BLaER1 treated with 17β-estradiol and CSF1 and Interleukin-3, amounts not matched to agents 10 nM and 100 nM (cell line): ENCODE data around the gene DPP10.

Experiments used
- H3K27ac ChIP-seq, 11 experiments: shearing (Covaris generic); formaldehyde crosslinking; 2 replicates each; pipeline ENCODE4 v1.8.1; 2022
- H3K27me3 ChIP-seq, 11 experiments: shearing (Covaris generic); formaldehyde crosslinking; 2 replicates each; pipeline ENCODE4 v1.8.1; 2022
- H3K36me3 ChIP-seq, 11 experiments: shearing (Covaris generic); formaldehyde crosslinking; 2 replicates each; pipeline ENCODE4 v1.8.1; 2022
- H3K4me1 ChIP-seq, 10 experiments: shearing (Covaris generic); formaldehyde crosslinking; 2 replicates each; pipeline ENCODE4 v1.8.1; 2022
- H3K4me2 ChIP-seq, 11 experiments: shearing (Covaris generic); formaldehyde crosslinking; 2 replicates each; pipeline ENCODE4 v1.8.1; 2022
- H3K4me3 ChIP-seq, 10 experiments: shearing (Covaris generic); formaldehyde crosslinking; 2 replicates each; pipeline ENCODE4 v1.8.1; 2022
- H3K9ac ChIP-seq, 11 experiments: shearing (Covaris generic); formaldehyde crosslinking; 2 replicates each; pipeline ENCODE4 v1.8.1; 2022
- H3K9me3 ChIP-seq, 11 experiments: shearing (Covaris generic); formaldehyde crosslinking; replicated peaks in 1 of 11; 2 replicates each; pipeline ENCODE4 v1.8.1; 2022
- H4K20me1 ChIP-seq, 11 experiments: shearing (Covaris generic); formaldehyde crosslinking; 2 replicates each; pipeline ENCODE4 v1.8.1; 2022
- Cebpa-rat ChIP-seq, 11 experiments: shearing (Covaris generic); IDR thresholded peaks; 2 replicates each; pipeline ENCODE4 v1.8.1; 2022

The DPP10 gene

DNA sequence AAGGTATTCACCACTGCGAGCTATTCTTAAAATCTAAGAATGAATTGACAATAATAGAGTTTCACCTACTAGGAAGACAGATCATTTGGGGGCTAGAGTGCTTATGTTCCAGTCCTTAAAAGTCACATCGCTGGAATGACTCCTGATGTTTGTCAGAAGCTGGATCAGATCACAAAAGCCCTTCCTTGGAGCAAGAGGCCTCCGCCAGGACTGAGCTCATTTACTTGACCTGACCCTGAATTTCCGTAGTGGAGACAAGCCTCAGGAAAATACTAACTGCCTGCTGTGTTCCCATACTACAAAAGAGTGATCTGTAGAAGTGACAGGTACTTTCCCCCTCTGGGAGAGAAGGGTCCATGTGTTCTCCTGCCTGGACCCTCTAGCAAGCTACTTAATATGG is 483.9 kb downstream of the DPP10 start:
- TF ChIP-seq Cebpa-rat (IDR thresholded peaks at IDR 0.05) = no peak
- H3K27me3 ChIP-seq = no peaks in the 10 kb centered on the region
- H3K4me1 ChIP-seq = no peaks in the 10 kb centered on the region
- no peak overlapping the region for H3K4me3 ChIP-seq
- peaks cover 9 to 20% (median 13%) of the 10 kb centered on the region in 11 experiments; a peak in 21 of 22 replicates for H3K9me3 ChIP-seq
- H3K36me3 ChIP-seq = no peaks in the 10 kb centered on the region
- no peaks in the 10 kb centered on the region for H4K20me1 ChIP-seq
- no peak overlapping the region for H3K27ac ChIP-seq
- H3K4me2 ChIP-seq = no peak overlapping the region
- H3K9ac ChIP-seq = no peak overlapping the region

DNA sequence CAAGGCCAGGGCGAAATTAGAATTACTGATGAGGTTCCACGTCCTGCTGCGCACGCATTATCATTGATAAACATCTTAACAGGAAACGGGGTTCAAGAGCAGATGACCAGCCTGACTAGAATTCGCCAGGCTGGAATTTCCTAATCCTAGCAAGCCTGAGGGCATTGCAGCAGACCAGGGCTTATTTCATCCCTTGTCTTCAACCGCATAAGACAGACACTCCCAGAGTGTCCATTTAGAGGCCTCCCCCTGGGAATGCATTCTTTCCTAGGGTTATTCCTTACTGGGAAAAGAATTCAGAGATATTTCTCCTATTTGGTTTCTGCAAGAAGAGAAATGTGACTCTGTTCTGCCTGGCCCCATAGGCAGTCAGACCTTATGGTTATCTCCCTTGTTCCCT is 486.8 kb downstream of the DPP10 start:
- Histone ChIP-seq H3K27me3 (no peaks in the 10 kb centered on the region), H3K9ac (no peak overlapping the region), H3K27ac (no peak overlapping the region), H4K20me1 (no peaks in the 10 kb centered on the region), H3K4me1 (peaks cover 0 to 14% (median 0%) of the 10 kb centered on the region in 10 experiments; a peak in 4 of 20 replicates), H3K4me3 (no peak overlapping the region), H3K4me2 (no peak overlapping the region), H3K9me3 (peaks cover 9 to 20% (median 13%) of the 10 kb centered on the region in 11 experiments; a peak in 21 of 22 replicates), H3K36me3 (no peaks in the 10 kb centered on the region)
- TF ChIP-seq Cebpa-rat (IDR thresholded peaks at IDR 0.05) = no peak

DNA sequence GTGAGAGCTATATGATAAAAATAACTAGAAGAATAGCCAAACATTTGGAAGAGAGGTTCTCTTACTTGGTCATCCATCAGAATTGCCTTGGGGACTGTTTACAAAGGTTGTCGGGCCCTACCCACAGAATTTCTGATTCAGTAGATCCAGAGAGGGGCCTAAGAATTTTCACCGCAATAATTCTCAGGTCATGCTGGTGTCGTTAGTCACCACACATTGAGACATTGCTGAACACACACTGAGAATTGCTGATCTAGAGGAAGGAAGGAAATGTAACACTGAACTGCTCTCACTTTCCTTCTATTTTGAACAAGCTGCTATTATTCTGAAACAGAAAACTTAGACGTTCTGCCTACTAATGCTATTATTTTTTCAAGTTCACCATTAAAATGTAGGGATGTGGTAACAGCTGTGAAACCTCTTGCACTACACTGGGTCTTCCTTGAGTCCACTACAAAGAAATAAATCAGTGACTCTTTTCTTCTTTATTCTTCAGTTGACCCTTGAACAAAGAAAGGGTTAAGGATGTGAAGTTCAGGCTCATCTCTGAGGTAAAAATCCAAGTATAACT is 491.3 kb downstream of the DPP10 start:
- H3K4me3 ChIP-seq = no peak overlapping the region
- no peaks in the 10 kb centered on the region for H4K20me1 ChIP-seq
- no peak overlapping the region for H3K9ac ChIP-seq
- H3K9me3 ChIP-seq = peaks cover 4 to 11% (median 7%) of the 10 kb centered on the region in 11 experiments; a peak in 20 of 22 replicates
- no peak for TF ChIP-seq Cebpa-rat (IDR thresholded peaks at IDR 0.05)
- no peaks in the 10 kb centered on the region for H3K27me3 ChIP-seq
- peak overlapping the region in 1 of 11 experiments; percentile 0; a peak in 1 of 22 replicates for H3K27ac ChIP-seq
- no peaks in the 10 kb centered on the region for H3K36me3 ChIP-seq
- H3K4me1 ChIP-seq = peaks cover 0 to 17% (median 0%) of the 10 kb centered on the region in 10 experiments; a peak in 4 of 20 replicates
- H3K4me2 ChIP-seq = peak overlapping the region in 4 of 11 experiments; percentile 3 to 28 (median 14); a peak in 4 of 22 replicates

DNA sequence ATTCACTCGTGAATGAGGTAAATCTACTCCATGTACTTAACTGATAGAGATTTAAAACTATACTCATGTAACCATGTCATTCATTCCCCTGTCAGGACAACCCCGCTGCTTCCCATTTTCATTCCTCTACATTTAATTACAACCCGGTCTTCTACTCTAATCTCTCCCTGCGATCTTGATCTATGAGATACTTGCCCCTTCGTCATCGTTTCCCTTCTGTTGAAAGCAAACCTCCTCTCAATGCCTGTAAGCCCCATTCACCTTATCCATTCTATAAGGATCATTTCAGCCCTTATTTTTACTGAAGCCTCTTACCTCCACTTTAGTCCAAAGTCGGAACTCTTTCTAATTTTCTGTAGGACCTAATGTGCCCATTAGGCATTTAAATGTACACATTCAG is 492.6 kb downstream of the DPP10 start:
- H3K36me3 ChIP-seq = no peaks in the 10 kb centered on the region
- no peak overlapping the region for H3K9ac ChIP-seq
- H3K4me3 ChIP-seq = no peak overlapping the region
- H3K4me1 ChIP-seq = peaks cover 0 to 17% (median 0%) of the 10 kb centered on the region in 10 experiments; a peak in 4 of 20 replicates
- H3K27me3 ChIP-seq = no peaks in the 10 kb centered on the region
- H3K27ac ChIP-seq = no peak overlapping the region
- no peaks in the 10 kb centered on the region for H4K20me1 ChIP-seq
- no peak overlapping the region for H3K4me2 ChIP-seq
- H3K9me3 ChIP-seq = peaks cover 0 to under 1% (median 0%) of the 10 kb centered on the region in 11 experiments; a peak in 1 of 22 replicates
- TF ChIP-seq Cebpa-rat (IDR thresholded peaks at IDR 0.05) = no peak

DNA sequence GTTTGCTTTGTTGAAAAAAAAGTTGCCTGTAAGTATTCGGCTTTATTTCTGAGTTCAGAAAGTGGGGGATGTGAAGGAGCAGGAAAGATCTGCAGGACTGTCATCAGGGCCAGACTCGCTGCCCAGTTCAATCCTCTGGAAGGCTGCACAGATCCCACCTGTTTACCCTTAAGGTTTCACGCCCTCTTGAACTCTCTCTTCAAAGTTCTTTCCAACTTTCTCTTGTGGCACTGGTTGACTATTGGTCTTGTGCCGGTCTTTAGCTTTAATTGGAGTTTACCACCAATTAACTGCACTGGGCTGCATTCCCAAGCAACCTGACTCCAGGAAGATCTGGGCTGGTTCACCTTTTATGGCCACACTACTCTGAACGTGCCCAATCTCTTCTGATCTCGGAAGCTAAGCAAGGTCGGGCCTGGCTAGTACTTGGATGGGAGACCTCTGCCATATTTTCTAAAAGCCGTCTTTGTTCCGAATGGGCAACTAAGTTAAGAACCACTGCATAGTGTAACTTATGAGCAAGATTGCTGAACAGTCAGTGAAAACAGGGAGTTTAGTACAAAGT is 495.0 kb downstream of the DPP10 start:
- Histone ChIP-seq H3K4me1 (peaks cover 0 to 17% (median 0%) of the 10 kb centered on the region in 10 experiments; a peak in 4 of 20 replicates), H3K4me3 (no peak overlapping the region), H3K36me3 (no peaks in the 10 kb centered on the region), H3K4me2 (no peak overlapping the region), H3K27ac (no peak overlapping the region), H4K20me1 (no peaks in the 10 kb centered on the region), H3K9ac (no peak overlapping the region), H3K27me3 (no peaks in the 10 kb centered on the region), H3K9me3 (no peaks in the 10 kb centered on the region)
- TF ChIP-seq Cebpa-rat (IDR thresholded peaks at IDR 0.05) = no peak

DNA sequence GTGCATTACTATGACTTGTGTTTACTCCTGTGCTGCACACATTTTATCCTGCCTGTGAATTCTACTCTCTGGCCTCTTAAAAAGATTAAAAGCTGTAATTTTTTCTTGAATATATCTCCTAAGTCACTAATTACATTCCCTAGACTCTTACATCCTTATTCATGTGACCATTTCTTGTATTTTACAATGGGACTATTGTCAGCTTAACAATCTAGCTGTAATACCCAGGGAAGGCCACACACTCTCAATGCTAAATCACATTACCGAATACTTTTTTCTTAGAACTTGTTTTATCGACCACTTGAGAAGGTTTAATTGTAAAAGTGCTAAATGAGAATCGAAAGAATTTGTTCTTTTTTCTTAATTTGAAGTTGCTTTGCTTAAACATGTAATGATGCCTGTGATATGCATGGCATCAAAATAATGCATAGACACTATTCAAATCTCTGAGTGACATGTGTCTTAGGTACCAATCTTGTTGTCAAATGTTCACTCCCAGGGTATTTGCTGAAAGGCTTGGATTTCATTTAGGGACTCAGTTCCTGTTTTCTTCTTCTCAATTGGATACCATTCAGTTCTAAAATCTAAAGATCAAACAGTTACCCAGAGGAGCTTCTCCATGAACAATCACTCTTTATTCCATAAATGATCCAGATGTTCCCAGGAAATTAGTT is 498.5 kb downstream of the DPP10 start:
- Histone ChIP-seq H3K27ac (no peak overlapping the region), H3K9ac (no peak overlapping the region), H3K4me2 (no peak overlapping the region), H3K27me3 (no peaks in the 10 kb centered on the region), H3K4me1 (no peaks in the 10 kb centered on the region), H3K4me3 (no peak overlapping the region), H4K20me1 (no peaks in the 10 kb centered on the region), H3K9me3 (no peaks in the 10 kb centered on the region), H3K36me3 (no peaks in the 10 kb centered on the region)
- no peak for TF ChIP-seq Cebpa-rat (IDR thresholded peaks at IDR 0.05)

DNA sequence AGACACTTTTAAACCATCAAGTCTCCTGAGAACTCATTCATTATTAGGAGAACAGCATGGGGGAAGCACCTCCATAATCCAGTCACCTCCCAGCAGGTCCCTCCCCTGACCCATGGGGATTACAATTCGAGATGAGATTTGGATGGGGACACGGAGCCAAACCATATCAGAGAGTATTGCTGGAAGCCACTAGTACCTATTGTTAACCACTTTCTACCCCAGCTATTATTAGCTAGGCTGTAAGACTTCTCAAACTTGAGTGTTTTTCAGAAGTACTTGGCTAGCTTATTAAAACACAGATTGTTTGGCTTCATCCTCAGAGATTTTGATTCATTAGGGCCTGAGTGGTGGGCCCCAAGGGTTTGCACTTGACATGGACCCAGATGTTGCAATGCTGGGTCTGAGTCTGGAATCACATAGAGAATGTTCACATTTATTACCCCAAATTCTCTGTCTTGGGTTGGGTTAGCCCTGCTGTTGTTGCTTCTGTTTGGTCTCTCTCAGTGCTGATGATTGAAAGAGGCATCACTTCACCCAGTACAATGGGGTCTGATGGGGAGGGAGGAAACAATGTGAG is 506.9 kb downstream of the DPP10 start:
- H4K20me1 ChIP-seq = no peaks in the 10 kb centered on the region
- no peaks in the 10 kb centered on the region for H3K4me1 ChIP-seq
- H3K9ac ChIP-seq = no peak overlapping the region
- H3K9me3 ChIP-seq = no peaks in the 10 kb centered on the region
- no peak overlapping the region for H3K4me2 ChIP-seq
- no peak overlapping the region for H3K27ac ChIP-seq
- H3K36me3 ChIP-seq = no peaks in the 10 kb centered on the region
- no peaks in the 10 kb centered on the region for H3K27me3 ChIP-seq
- H3K4me3 ChIP-seq = no peak overlapping the region
- no peak for TF ChIP-seq Cebpa-rat (IDR thresholded peaks at IDR 0.05)

DNA sequence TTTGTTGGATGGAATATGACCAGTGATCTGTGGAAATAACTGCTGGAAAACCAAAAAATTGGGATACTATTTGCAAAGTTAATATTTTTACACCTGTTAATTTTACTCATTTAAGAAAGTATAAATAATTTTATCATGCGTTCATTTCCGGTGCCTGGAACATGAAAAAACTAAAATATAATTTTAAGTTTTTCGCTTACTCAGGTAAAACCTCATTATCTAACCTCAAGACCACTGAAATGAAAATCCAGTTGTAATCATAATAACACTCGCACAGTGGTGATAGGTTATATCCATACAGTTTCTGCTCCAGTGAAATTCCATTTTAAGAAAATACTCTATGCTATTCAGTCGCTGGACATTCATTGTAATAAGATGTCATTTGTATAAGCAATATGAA is 517.9 kb downstream of the DPP10 start:
- Histone ChIP-seq H3K27me3 (no peaks in the 10 kb centered on the region), H3K4me3 (no peak overlapping the region), H3K27ac (no peak overlapping the region), H3K4me2 (no peak overlapping the region), H3K4me1 (no peaks in the 10 kb centered on the region), H3K9ac (no peak overlapping the region), H3K36me3 (no peaks in the 10 kb centered on the region), H3K9me3 (no peaks in the 10 kb centered on the region), H4K20me1 (no peaks in the 10 kb centered on the region)
- TF ChIP-seq Cebpa-rat (IDR thresholded peaks at IDR 0.05) = no peak

DNA sequence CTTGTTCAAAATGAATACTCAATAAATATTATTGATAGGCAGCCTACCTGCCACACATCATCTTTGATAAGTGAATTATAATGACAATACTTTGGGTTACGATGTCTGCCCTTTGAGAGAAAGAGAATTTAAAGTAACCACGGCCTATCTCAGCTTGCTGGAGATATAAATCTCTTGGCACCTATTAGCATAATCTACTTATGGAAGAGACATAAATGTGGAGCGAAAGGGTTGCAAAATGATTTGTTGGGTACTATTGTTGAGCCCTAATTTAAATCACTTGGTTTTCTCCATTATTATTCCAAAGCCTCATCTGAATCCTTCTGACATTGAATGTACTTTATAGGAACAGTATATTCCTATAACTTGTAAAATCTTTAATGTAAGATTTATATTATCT is 520.1 kb downstream of the DPP10 start:
- Histone ChIP-seq H3K9ac (no peak overlapping the region), H3K9me3 (no peaks in the 10 kb centered on the region), H4K20me1 (no peaks in the 10 kb centered on the region), H3K27ac (no peak overlapping the region), H3K4me1 (no peaks in the 10 kb centered on the region), H3K4me2 (no peak overlapping the region), H3K27me3 (no peaks in the 10 kb centered on the region), H3K36me3 (no peaks in the 10 kb centered on the region), H3K4me3 (no peak overlapping the region)
- no peak for TF ChIP-seq Cebpa-rat (IDR thresholded peaks at IDR 0.05)
